ENCODE measurements around the gene TRIM50.
"Not testable (repeated sequence)": the region's sequence is repeated elsewhere in the genome, so short reads cannot be mapped to it uniquely, and the experiment has no call there.

DNA sequence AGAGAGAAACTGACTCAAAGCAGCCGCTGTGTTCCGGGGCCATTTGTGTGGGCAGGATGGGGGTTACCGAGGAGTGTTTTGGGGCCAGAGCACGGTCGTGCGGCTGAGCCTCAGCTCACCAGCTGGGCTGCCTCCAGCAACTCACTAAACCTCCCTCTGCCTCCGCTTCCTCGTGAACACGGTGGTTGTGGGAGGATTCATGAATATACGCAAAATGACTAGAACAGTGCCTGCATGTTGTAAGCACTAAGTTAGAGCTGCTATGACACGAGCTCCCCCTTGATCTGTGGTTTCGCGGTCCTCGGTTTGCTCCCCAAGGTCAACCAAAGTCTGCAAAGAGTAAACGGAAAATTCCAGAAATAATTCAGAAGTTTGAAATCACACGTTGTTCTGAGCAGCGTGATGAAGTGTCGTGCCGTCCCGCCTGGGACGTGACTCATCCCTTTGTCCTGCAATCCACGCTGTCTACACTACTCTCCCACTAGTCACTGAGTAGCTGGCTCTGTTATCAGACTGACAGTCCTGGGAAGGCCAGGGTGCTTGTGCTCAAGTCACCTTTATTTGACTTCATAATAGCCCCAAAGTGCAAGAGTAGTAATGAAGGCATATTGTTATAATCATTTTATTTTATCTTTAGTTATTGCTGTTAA is 61.0 kb downstream of the TRIM50 start:
- TF ChIP-seq, protein P1, sequence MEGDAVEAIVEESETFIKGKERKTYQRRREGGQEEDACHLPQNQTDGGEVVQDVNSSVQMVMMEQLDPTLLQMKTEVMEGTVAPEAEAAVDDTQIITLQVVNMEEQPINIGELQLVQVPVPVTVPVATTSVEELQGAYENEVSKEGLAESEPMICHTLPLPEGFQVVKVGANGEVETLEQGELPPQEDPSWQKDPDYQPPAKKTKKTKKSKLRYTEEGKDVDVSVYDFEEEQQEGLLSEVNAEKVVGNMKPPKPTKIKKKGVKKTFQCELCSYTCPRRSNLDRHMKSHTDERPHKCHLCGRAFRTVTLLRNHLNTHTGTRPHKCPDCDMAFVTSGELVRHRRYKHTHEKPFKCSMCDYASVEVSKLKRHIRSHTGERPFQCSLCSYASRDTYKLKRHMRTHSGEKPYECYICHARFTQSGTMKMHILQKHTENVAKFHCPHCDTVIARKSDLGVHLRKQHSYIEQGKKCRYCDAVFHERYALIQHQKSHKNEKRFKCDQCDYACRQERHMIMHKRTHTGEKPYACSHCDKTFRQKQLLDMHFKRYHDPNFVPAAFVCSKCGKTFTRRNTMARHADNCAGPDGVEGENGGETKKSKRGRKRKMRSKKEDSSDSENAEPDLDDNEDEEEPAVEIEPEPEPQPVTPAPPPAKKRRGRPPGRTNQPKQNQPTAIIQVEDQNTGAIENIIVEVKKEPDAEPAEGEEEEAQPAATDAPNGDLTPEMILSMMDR (IDR thresholded peaks at IDR 0.05; ENCODE audit: low read length) = not testable (repeated sequence)
- TF ChIP-seq EZH2 (IDR thresholded peaks at IDR 0.05; ENCODE audit: borderline replicate concordance, low read length) = not testable (repeated sequence)
